IPS-20b (cell line): ENCODE results near the gene OSBPL1A.
A peak's percentile ranks its signal among the peaks of the same experiment; 100 is the strongest.
"Not testable (repeated sequence)": the region's sequence is repeated elsewhere in the genome, so short reads cannot be mapped to it uniquely, and the experiment has no call there.

Source experiments
- H3K27ac ChIP-seq: one replicate; pipeline ENCODE4 v1.5.1; 2013; ENCODE audit warnings: low read length
- H3K27me3 ChIP-seq: 2 replicates; pipeline ENCODE4 v1.6.1; 2013; ENCODE audit warnings: mild to moderate bottlenecking, low read length, inconsistent platforms; ENCODE audit not compliant: insufficient read depth
- H3K36me3 ChIP-seq: 2 replicates; pipeline ENCODE4 v1.6.1; 2013; ENCODE audit warnings: low read depth, mild to moderate bottlenecking, inconsistent platforms, low read length, moderate library complexity; ENCODE audit not compliant: insufficient read depth
- H3K4me1 ChIP-seq: 2 replicates; pipeline ENCODE4 v1.6.1; 2013; ENCODE audit warnings: mild to moderate bottlenecking, control low read depth, inconsistent platforms, low read length, moderate library complexity; ENCODE audit not compliant: insufficient read depth
- H3K4me3 ChIP-seq: 2 replicates; pipeline ENCODE4 v1.5.1; 2013; ENCODE audit warnings: mild to moderate bottlenecking, low read length, inconsistent platforms
- H3K9ac ChIP-seq: 2 replicates; pipeline ENCODE4 v1.6.1; 2013; ENCODE audit warnings: low read depth, mild to moderate bottlenecking, inconsistent platforms, low read length, moderate library complexity
- H3K9me3 ChIP-seq: 2 replicates; pipeline ENCODE4 v1.6.1; 2013; ENCODE audit warnings: mild to moderate bottlenecking, low read depth, low read length, inconsistent platforms; ENCODE audit not compliant: insufficient read depth

Gene OSBPL1A

GRCh38 chr18:24369426-24369825 is 28.2 kb downstream of the OSBPL1A start:
- Histone ChIP-seq H3K9ac (no peak overlapping the region), H3K9me3 (no peaks in the 10 kb centered on the region), H3K4me1 (no peaks in the 10 kb centered on the region), H3K27me3 (no peaks in the 10 kb centered on the region), H3K27ac (no peak overlapping the region), H3K4me3 (no peak overlapping the region), H3K36me3 (peaks cover 77% of the 10 kb centered on the region)

DNA sequence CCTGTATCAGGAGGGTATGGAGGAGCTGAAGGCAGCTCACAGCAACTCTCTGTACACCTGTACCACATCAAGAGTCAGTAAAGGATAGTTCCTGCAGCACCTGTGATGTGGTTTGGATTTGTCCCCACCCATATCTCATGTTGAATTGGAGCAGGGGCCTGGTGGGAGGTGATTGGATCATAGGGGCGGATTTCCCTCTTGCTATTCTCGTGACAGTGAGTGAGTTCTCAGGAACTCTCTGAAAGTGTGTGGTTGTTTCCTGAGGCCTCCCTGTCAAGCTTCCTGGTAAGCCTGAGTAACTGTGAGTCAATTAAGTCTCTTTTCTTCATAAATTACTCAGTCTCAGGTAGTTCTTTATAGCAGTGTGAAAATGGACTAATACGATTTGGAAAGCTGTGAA is 28.9 kb downstream of the OSBPL1A start:
- no peak overlapping the region for H3K4me3 ChIP-seq
- peaks cover 77% of the 10 kb centered on the region for H3K36me3 ChIP-seq
- no peak overlapping the region for H3K27ac ChIP-seq
- no peaks in the 10 kb centered on the region for H3K4me1 ChIP-seq
- no peaks in the 10 kb centered on the region for H3K27me3 ChIP-seq
- H3K9me3 ChIP-seq, result no peaks in the 10 kb centered on the region
- H3K9ac ChIP-seq, result no peak overlapping the region

GRCh38 chr18:24366328-24366727 is 31.3 kb downstream of the OSBPL1A start:
- Histone ChIP-seq H3K4me1 (0 out of 2 replicates have a peak, but pooled peaks cover 4% of the 10 kb centered on the region), H3K36me3 (peaks cover 80% of the 10 kb centered on the region), H3K27me3 (no peaks in the 10 kb centered on the region), H3K9me3 (no peaks in the 10 kb centered on the region), H3K9ac (no peak overlapping the region), H3K4me3 (no peak overlapping the region), H3K27ac (no peak overlapping the region)

DNA sequence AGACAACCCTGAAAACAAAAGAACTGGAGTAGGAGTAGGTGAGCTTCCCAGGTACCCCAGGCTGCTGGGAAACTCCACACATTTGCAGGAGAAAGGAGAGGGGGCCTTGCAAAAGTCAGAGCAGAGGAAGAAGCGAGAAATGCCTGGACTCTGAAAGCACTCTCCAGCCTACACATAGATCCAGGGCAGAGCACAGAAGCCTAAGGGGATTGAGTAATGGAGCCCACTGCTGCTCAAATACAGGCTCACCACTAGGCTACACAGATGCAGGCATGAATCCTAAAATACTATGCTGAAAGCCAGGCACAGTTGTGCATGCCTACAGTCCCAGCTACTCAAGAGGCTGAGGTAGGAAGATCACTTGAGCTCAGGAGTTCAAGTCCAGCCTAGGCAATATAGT is 33.4 kb downstream of the OSBPL1A start:
- no peak overlapping the region for H3K9ac ChIP-seq
- no peak overlapping the region for H3K4me3 ChIP-seq
- H3K27me3 ChIP-seq, result no peaks in the 10 kb centered on the region
- no peaks in the 10 kb centered on the region for H3K9me3 ChIP-seq
- H3K36me3 ChIP-seq, result peaks cover 82% of the 10 kb centered on the region
- H3K27ac ChIP-seq, result peak overlapping the region; percentile 33
- 0 out of 2 replicates have a peak, but pooled peaks cover 4% of the 10 kb centered on the region for H3K4me1 ChIP-seq

DNA sequence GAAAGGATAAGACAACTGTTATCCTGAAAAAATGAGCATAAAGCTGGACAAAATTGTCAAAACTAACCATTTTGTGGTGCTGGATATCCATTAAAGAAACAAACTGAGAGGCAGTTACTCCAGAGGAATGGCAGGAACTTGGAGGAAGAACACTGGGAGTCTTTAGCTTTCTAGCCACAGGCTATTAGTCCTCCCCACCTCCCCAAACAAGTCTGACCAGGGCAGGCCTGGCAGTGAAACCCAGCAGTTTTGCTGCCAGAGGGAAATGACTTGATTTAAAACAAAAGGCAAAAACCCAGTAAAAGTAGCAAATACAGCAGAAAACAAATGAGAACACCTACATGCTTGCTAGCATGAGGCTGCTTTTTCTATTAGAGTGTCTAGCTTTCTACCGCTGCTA is 34.9 kb downstream of the OSBPL1A start:
- Histone ChIP-seq H3K36me3 (peaks cover 69% of the 10 kb centered on the region), H3K9me3 (no peaks in the 10 kb centered on the region), H3K9ac (peak overlapping the region; percentile 3; the same call in 1 of the 2 replicates), H3K4me1 (0 out of 2 replicates have a peak, but pooled peaks cover 4% of the 10 kb centered on the region), H3K4me3 (no peak overlapping the region; the same call in 1 of the 2 replicates), H3K27ac (no peak overlapping the region), H3K27me3 (no peaks in the 10 kb centered on the region)

DNA sequence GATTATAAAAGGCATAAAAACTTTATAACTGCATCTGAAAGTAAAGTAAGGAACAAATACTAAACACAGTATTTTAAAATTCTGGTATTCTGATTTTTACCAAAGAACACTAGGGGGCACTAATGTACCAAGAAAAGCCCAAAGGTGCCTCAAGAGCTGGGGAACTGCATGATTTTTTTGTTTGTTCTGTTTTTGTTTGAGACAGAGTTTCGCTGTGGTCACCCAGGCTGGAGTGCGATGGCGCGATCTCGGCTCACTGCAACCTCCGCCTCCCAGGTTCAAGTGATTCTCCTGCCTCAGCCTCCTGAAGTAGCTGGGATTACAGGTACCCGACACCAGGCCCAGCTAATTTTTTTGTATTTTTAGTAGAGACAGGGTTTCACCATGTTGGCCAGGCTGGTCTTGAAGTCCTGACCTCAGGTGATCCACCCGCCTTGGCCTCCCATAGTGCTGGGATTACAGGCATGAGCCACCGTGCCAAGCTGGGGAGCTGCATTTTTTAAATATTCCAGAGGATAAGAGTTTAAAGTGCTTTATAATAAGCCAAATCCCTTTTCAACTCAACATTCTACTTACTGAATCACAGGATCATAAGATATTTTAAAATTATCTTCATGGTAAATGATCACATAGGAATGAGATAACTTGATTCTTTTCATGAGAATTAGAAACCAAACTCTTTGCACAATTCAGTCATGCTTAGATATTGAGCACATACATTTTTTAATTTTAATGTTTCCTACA is 37.7 kb downstream of the OSBPL1A start:
- Histone ChIP-seq H3K4me1 (peaks cover 17% of the 10 kb centered on the region; the same call in 1 of the 2 replicates), H3K36me3 (peaks cover 43% of the 10 kb centered on the region)
- H3K27me3 ChIP-seq, H3K27ac ChIP-seq, H3K9me3 ChIP-seq, H3K9ac ChIP-seq, H3K4me3 ChIP-seq: not testable (repeated sequence)

DNA sequence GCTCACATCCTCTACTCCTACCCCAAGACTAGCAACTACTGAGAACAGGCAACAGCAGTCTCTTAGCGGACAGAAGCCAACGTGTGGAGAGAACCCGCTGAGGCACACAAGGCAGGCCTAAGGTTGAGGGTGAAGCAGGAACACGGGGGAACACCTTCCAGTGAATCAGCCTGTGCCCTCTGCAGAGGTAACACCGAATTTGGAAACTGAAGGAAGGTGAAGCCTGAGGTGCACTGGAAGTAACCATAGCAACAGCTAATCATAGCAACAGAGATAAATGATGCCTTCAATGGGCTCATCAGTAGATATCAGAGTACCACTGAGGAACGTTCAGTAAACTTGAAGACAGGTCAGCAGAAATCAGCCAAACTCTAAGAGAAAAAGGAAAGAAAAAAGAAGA is 43.3 kb downstream of the OSBPL1A start:
- no peak overlapping the region for H3K9ac ChIP-seq
- no peaks in the 10 kb centered on the region for H3K27me3 ChIP-seq
- peaks cover 3% of the 10 kb centered on the region; the same call in 1 of the 2 replicates for H3K36me3 ChIP-seq
- no peak overlapping the region for H3K27ac ChIP-seq
- H3K4me1 ChIP-seq, result peaks cover 20% of the 10 kb centered on the region; the same call in 1 of the 2 replicates
- no peaks in the 10 kb centered on the region for H3K9me3 ChIP-seq
- no peak overlapping the region for H3K4me3 ChIP-seq

GRCh38 chr18:24346254-24346653 is 51.4 kb downstream of the OSBPL1A start:
- Histone ChIP-seq H3K36me3 (no peaks in the 10 kb centered on the region), H3K9ac (no peak overlapping the region), H3K27me3 (no peaks in the 10 kb centered on the region), H3K9me3 (no peaks in the 10 kb centered on the region), H3K27ac (no peak overlapping the region), H3K4me1 (no peaks in the 10 kb centered on the region; the same call in 1 of the 2 replicates), H3K4me3 (no peak overlapping the region)

- Histone ChIP-seq H3K9me3 (no peaks in the 10 kb centered on the region), H3K27me3 (no peaks in the 10 kb centered on the region), H3K9ac (no peak overlapping the region), H3K27ac (no peak overlapping the region), H3K4me3 (no peak overlapping the region), H3K4me1 (no peaks in the 10 kb centered on the region), H3K36me3 (no peaks in the 10 kb centered on the region)
Observed at GRCh38 chr18:24344509-24344908, 53.1 kb downstream of the OSBPL1A start.

DNA sequence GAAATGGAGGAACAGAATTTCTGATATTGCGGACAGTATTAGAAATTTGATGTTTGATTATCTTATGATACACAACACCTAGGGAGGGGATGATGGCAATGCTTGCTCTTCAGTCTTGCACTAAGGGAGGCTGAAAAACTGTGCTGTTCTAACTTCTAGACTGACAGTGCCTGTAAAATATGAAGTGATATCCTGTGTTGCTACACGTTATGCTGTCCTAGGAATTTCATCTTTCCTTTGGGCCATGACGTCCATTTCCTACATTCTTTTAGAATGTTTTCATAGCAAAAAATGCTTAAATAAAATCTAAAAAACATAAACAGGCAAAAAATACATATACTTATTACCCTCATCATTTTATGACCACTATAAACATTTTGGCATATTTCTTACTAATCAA is 55.3 kb downstream of the OSBPL1A start:
- Histone ChIP-seq H3K4me3 (no peak overlapping the region), H3K36me3 (no peaks in the 10 kb centered on the region), H3K9ac (no peak overlapping the region), H3K27ac (no peak overlapping the region), H3K9me3 (no peaks in the 10 kb centered on the region), H3K27me3 (no peaks in the 10 kb centered on the region), H3K4me1 (no peaks in the 10 kb centered on the region)

DNA sequence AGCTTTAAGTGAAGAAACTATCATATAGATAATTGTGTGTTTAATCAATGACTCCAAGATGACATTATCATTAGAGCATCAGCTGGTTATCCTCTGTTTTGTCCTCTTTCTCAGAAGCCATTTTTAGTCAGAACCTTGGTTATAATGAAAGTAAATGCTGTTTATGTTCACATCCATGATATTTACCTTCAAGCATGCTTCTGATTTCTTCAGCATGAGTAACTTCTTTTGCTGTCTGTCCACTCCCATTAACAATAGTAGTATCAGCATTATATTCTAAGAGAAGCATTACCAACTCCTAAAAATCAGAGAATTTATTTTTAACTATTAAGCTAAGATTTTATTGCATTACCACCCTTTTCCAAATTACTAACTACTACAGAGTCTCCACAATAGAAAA is 56.3 kb downstream of the OSBPL1A start:
- Histone ChIP-seq H3K4me3 (no peak overlapping the region), H3K27ac (no peak overlapping the region), H3K36me3 (no peaks in the 10 kb centered on the region), H3K9me3 (no peaks in the 10 kb centered on the region), H3K9ac (no peak overlapping the region), H3K4me1 (no peaks in the 10 kb centered on the region), H3K27me3 (no peaks in the 10 kb centered on the region)

DNA sequence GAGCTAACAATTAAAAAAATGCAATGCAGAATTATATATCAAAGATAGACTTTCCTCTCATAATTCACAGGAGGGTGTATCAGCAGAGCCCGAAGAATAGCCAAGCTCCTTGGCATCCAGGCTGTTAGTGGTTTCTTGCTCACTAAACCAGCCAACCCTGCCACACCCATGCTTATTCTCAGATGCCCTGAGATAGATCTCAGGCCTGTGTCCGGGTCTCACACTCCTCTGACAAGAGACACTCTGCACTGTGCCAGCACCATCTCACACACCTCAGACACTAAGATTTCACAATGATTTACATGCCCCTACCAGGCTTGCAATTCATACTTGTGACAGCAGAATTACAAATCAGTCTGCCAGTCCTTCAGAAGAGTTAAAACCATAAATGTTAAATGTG is 64.5 kb downstream of the OSBPL1A start:
- no peak overlapping the region for H3K9ac ChIP-seq
- H3K4me1 ChIP-seq, result no peaks in the 10 kb centered on the region

More for the DNA sequence above, 64.5 kb downstream of the OSBPL1A start:
- H3K4me3 ChIP-seq, result no peak overlapping the region
- H3K9me3 ChIP-seq, result no peaks in the 10 kb centered on the region
- peaks cover 40% of the 10 kb centered on the region for H3K36me3 ChIP-seq
- H3K27ac ChIP-seq, result no peak overlapping the region
- H3K27me3 ChIP-seq, result no peaks in the 10 kb centered on the region
